ELF-1 (cell line): ENCODE results near the gene WDR35.
A peak's percentile ranks its signal among the peaks of the same experiment; 100 is the strongest.
"Not testable (repeated sequence)": the region's sequence is repeated elsewhere in the genome, so short reads cannot be mapped to it uniquely, and the experiment has no call there.

ENCODE experiments used
- DNase-seq: peaks from one replicate; pipeline ENCODE4 v3.0.0-alpha.2; 2016; ENCODE audit warnings: low read depth, low spot score

The WDR35 gene

GRCh38 chr2:19942199-19942598 lies 47.7 kb downstream of the WDR35 start:
- DNase-seq = no peak

- DNase-seq = no peak
Observed at GRCh38 chr2:19937004-19937403, 52.9 kb downstream of the WDR35 start.

- no peak for DNase-seq
Observed at GRCh38 chr2:19936203-19936602, 53.7 kb downstream of the WDR35 start.

- DNase-seq = no peak
Observed at GRCh38 chr2:19933351-19933981, 56.4 kb downstream of the WDR35 start.

- DNase-seq = no peak
Observed at GRCh38 chr2:19932928-19933327, 57.0 kb downstream of the WDR35 start.

GRCh38 chr2:19929226-19929625 lies 60.7 kb downstream of the WDR35 start:
- DNase-seq = no peak

DNA sequence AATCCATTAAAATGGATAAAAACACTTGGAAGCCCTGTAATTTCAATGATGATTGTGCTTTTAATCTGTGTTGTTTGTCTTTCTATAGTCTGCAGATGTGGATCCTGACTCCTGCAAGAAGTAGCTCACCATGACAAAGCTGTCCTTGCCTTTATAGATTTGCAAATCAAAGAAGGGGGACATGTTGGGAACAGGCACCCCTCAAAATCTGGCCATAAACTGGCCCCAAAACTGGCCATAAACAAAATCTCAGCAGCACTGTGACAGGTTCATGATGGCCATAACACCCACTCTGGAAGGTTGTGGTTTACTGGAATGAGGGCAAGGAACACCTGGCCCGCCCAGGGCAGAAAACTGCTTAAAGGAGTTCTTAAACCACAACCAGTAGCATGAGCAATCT lies 62.1 kb downstream of the WDR35 start:
- not testable (repeated sequence) for DNase-seq

- DNase-seq = not testable (repeated sequence)
Observed at GRCh38 chr2:19924526-19924925, 65.4 kb downstream of the WDR35 start.

- not testable (repeated sequence) for DNase-seq
Observed at GRCh38 chr2:19922188-19922587, 67.7 kb downstream of the WDR35 start.

DNA sequence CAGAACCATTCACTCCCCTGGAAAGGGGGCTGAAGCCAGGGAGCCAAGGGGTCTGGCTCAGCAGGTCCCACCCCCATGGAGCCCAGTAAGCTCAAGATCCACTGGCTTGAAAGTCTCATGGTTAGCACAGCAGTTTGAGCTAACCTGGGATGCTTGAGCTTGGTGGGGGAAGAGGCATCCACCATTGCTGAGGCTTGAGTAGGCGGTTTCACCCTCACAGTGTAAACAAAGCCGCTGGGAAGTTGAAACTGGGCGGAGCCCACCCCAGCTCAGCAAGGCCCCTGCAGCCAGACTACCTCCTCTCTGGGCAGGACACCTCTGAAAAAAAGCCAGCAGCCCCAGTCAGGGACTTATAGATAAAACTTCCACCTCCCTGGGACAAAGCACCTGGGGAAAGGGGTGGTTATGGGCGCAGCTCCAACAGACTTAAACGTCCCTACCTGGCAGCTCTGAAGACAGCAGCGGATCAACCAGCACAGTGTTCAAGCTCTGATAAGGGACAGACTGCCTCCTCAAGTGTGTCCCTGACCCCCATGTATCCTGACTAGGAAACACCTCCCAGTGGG lies 73.4 kb downstream of the WDR35 start:
- peak; percentile 78 for DNase-seq

GRCh38 chr2:19914266-19914975 lies 75.5 kb downstream of the WDR35 start:
- no peak for DNase-seq

DNA sequence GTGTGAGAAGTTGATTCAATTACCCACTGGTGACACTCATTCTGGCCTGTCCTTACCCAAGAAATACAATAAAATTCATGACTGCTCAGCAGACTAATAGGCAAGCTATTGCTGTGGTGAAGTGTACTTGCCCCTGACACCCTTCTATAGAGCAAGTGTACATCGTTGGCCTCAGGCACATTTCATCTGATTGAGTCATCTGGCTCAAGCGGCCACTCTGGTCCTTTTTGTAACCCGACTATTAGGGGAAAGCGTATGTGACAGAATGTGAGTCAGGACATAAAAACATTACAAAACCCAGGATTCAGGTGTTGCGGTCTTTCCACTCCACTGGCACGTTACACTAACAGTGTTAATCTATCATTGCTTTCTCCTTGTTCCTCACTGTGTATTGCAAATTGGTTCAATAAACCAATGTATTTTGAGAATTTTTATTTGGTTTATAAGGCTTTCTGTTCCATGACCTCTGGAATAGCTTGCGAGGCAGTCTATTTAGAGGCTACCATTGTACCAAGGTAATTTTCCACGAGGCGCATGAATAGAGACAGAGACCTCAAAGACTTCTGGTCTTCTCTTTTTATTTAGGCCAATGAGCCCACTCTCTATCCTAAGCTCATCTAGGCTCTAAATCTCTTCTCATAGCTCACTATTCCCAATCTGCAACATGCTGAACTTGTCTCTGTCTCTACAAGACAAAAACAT lies 77.9 kb downstream of the WDR35 start:
- DNase-seq = peak; percentile 46

GRCh38 chr2:19902216-19902740 lies 87.6 kb downstream of the WDR35 start:
- no peak for DNase-seq

DNA sequence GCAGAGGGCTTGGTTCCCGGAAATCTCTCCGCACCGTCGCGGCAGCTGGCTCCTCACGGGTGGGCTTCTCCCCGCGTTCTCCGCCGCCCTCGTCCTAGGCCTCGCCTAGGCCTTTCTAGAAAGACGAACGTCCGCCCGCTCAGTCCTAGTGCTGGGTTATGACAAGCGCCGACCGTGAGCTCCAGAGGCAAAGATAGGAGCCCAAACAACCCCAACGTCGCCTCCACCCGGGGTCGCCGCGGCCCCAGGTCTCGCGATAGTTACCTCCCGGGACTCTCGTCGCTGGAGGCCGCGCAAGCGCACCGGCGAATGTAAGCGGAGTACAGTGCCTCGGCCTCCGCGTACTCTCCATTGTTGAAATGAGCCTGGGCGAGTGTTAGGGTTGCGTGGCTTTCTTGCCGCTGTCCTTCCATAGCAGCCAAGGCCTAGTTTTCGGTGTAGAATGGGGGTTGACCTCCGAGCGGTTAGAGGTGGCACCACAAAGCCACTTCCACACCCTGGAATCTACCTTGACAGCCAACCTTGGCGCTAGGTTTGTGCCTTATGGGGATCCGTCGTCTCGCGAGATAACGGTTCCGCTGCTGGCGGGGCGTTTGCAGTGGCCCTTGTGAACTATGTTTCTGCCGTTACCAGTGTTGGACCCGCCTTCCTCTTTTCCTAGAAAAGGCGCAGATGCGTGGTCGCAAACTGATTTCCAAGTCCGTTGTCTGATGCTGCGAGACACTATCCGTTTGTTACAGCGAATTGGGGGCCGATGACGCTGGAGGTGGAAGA lies 88.3 kb downstream of the WDR35 start, which contains the start of gene TTC32:
Gene TTC32, minus strand, starts transcription at position 542 of the 774 bp plus-strand sequence. Its CDS starts 129 bp downstream, at position 413.
- peak; percentile 95 for DNase-seq

DNA sequence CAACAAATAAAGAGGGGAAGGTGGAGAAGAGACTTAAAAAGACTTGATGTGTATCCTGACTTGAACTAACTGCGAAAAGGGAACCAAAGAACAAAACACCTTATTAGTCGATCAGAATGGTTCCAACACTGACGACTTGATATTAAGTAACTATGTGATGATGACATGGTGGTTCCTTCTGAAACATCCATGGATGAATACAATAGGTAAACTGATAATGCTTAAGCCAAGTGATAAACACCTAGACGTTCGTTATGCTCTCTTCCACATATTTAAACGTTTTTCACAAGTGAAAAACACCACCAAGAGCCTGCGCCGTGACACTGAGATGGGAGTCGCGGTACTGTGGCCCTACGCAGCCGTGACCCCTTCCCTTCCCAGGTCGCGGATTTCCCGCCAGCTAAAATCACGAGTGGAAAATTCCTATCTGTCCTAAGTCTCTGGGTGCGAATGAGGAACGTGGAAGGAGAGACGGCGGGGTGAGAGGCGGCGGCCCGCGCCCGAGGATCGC lies 88.9 kb downstream of the WDR35 start:
- DNase-seq = no peak

DNA sequence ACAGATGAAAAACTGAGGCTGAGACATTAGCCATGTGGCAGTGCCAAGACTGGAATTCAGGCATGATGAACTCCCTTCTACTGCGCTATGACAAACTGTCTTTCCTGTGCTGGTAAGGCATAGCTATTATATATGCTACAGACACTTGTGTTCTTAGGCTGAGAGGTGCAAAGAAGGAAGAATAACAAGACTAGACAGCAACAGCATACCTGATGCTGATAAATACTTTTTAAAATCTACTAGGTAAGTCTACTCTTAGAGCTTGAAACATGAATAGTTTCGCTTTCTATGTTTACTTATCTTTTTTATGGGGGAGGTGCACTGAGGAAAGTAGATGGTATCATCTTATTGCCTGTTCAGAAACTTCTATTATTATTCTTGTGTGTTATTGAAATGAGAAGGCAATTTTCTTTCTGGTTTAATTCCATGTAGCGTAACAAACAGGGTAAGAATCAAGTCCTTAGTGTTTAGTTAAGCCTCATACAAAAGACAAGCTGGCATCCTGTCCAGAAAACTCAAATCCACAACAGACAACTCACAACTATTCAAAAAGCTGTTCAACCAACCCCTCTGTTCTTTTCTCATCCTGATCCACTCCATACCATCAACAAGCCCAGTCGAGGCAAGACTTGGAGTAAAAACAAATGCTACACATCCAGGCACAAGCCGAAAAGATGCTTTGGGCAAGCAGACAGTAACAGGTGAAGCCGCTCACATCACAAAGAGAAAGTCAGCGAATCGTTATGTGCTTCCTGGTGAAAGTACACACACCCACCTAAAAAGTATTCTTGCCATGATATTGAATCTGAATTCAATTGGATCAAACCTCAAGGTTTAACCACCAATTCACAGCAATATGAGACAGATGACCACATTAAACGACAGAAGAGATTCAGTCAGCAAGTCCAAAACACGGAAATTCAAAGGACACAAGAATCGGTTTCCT lies 89.6 kb downstream of the WDR35 start:
- no peak for DNase-seq

- no peak for DNase-seq
Observed at GRCh38 chr2:19898592-19899329, 91.1 kb downstream of the WDR35 start.

DNA sequence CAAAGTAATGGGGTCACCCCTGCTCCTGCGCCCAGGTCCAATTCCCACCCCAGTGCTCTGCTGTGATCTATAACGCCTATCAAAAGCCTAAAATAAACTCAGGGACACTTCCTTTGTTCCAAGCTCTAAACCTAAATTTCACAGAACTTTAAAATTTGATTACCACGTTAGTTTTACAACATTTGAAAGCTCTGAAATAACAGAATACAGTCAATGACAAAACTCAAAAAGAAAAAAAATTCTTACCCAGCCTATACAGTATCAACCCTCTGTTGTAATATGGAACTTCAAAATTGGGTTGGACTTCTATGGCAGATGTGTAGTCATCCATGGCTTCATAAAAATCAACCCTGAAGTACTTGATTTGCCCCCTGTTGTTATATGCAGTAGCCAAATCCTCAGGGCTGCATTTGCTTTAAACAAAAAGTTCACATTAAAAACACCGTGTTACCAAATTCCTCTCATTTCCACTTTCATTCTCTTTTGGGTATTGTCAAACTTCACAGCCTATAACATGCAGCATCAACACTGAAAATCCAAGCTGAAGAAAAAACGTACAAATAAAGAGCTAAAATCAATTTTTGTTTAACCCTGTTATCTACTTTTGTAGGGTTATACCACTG lies 92.2 kb downstream of the WDR35 start:
- DNase-seq = no peak

GRCh38 chr2:19895535-19895934 lies 94.4 kb downstream of the WDR35 start:
- no peak for DNase-seq
